Ovary (tissue), 3 donors: ENCODE measurements around the gene ETV3.
A peak's percentile ranks its signal among the peaks of the same experiment; 100 is the strongest.

Experiments used
- EP300 ChIP-seq: sonication (generic); formaldehyde crosslinking; IDR thresholded peaks from one replicate; pipeline ENCODE4 v1.6.1; 2017; ENCODE audit warnings: antibody characterized with exemption
- POLR2A ChIP-seq: fragments of 450-650 bp; IDR thresholded peaks from one replicate; pipeline ENCODE4 v1.6.1; 2017; ENCODE audit warnings: antibody characterized with exemption, mild to moderate bottlenecking, moderate library complexity
- TF ChIP-seq, protein P1 (sequence below), 3 donors: fragments of 450-650 bp in 2 of 3; fragments of 200-600 bp in 1 of 3; IDR thresholded peaks; one replicate each; pipeline versions ENCODE4 v1.5.1 to v1.8.0; 2016 to 2022; ENCODE audit warnings: antibody characterized with exemption in 3 of 3, mild to moderate bottlenecking in 1 of 3
- donor health status: DM: no; HTN: no; CAD: no.

DNA sequence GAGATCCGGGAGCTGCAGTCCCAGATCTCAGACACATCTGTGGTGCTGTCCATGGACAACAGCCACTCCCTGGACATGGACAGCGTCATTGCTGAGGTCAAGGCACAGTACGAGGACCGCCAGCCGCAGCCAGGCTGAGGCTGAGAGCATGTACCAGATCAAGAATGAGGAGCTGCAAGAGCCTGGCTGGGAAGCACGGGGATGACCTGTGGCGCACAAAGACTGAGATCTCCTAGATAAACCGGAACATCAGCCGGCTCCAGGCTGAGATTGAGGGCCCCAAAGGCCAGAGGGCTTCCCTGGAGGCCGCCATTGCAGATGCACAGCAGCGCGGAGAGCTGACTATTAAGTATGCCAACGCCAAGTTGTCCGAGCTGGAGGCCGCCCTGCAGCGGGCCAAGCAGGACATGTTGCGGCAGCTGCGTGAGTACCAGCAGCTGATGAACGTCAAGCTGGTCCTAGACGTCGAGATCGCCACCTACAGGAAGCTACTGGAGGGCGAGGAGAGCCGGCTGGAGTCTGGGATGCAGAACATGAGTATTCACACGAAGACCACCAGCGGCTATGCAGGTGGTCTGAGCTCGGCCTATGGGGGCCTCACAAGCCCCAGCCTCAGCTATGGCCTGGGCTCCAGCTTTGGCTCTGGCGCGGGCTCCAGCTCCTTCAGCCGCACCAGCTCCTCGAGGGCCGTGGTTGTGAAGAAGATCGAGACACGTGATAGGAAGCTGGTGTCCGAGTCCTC is 64.1 kb downstream of the ETV3 start:
- TF ChIP-seq, protein P1, sequence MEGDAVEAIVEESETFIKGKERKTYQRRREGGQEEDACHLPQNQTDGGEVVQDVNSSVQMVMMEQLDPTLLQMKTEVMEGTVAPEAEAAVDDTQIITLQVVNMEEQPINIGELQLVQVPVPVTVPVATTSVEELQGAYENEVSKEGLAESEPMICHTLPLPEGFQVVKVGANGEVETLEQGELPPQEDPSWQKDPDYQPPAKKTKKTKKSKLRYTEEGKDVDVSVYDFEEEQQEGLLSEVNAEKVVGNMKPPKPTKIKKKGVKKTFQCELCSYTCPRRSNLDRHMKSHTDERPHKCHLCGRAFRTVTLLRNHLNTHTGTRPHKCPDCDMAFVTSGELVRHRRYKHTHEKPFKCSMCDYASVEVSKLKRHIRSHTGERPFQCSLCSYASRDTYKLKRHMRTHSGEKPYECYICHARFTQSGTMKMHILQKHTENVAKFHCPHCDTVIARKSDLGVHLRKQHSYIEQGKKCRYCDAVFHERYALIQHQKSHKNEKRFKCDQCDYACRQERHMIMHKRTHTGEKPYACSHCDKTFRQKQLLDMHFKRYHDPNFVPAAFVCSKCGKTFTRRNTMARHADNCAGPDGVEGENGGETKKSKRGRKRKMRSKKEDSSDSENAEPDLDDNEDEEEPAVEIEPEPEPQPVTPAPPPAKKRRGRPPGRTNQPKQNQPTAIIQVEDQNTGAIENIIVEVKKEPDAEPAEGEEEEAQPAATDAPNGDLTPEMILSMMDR (IDR thresholded peaks at IDR 0.05) = peak in 2 of 3 donors; percentile 15 to 45
- TF ChIP-seq POLR2A = no peak
- TF ChIP-seq EP300 = no peak
